ENCODE data around the gene PGPEP1. TPM values are rescaled to one million over a fixed set of nuclear protein-coding genes. Genes with fewer than 3 reads are reported as not detected.
A peak's percentile ranks its signal among the peaks of the same experiment; 100 is the strongest.

The PGPEP1 gene
- total and polyA plus RNA-seq, 2 donors (not counting 3 experiments of a cell fraction or from before 2014, with no cell fraction given) = 9.9 to 27.2 TPM

DNA sequence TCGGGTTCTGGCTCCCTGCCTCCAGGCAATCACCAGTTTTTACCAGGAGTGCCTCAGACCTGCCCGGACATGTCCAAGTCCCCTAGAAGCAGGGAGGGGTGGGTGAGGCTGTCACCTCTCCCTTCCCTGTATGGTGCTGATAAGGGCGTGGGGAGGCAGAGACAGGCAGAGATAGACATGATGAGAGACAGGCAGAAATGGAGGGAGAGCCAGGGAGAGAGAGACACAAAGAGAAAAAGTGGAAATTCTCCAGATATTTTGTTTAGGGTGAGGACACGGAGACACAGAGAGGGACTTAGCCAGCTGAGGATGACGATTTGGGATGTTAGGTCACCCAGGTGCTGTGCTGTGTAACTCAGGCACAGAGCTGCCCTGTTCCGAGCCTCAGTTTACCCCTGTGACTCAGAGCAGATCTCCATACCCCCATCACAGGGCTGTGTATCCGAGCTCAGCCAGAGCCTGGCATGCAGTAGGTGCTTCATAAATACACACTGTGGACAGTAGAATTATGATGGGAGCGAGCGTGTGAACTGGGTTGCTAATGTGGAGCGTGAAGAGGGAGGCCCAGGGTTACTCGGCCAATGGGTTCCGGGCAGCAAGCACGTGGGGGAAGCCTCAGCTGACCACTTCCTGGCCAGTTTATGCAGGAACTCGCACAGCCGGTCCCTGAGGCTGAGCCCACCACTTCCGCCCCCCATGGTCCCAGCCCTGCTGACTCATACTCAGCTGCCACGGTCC is 33.7 kb downstream of the PGPEP1 start:
- H3K27ac ChIP-seq (ENCODE audit: insufficient read depth, low read depth, low read length) = peak overlapping the region; percentile 92
- dilution Hi-C loops (cut with MboI; ENCODE audit: extremely low pct_ligation_motif_present, low sequenced_read_pairs) (no loop called here), intact Hi-C loops (cut with micrococcal nuclease) (loop anchor here (1.0 kb wide), 2 partner anchors 9 to 12 kb away; partner anchors contain the start of gene GDF15)
- H3K36me3 ChIP-seq (ENCODE audit: control insufficient read depth in 2 of 2, extremely low read depth in 1 of 2, insufficient read depth in 2 of 2, low read length in 2 of 2) = no peaks in the 10 kb centered on the region
- no peaks in the 10 kb centered on the region for H3K9me1 ChIP-seq (replicated peaks; ENCODE audit: control insufficient read depth, extremely low read depth, insufficient read depth, low read length)
- no peaks in the 10 kb centered on the region for H4K20me1 ChIP-seq (replicated peaks; ENCODE audit: control insufficient read depth, extremely low read depth, insufficient read depth, low read length)
- H3K4me2 ChIP-seq (ENCODE audit: insufficient read depth, low read length) = peak overlapping the region; percentile 15
- H3K4me1 ChIP-seq (ENCODE audit: control insufficient read depth, extremely low read depth, insufficient read depth, low read length) = peaks cover 17% of the 10 kb centered on the region
- peak overlapping the region; percentile 50 for H3K9ac ChIP-seq (replicated peaks; ENCODE audit: extremely low read depth, insufficient read depth, low read length)
- FAIRE-seq = peak; percentile 93
- no peaks in the 10 kb centered on the region for H3K27me3 ChIP-seq (ENCODE audit: control insufficient read depth in 2 of 2, insufficient read depth in 2 of 2, low read length in 2 of 2)
- TF ChIP-seq EZH2 (IDR thresholded peaks at IDR 0.05; ENCODE audit: borderline replicate concordance, low read depth, low read length, severe bottlenecking) = no peak
- peak; percentile 73 for TF ChIP-seq POLR2A (IDR thresholded peaks at IDR 0.05; ENCODE audit: low read depth, low read length)
- TF ChIP-seq FOS (IDR thresholded peaks at IDR 0.05; ENCODE audit: borderline replicate concordance, insufficient read depth, low read length) = peak; percentile 88
- TF ChIP-seq POLR2AphosphoS5 (IDR thresholded peaks at IDR 0.05; ENCODE audit: insufficient read depth, low read depth, low read length) = peak; percentile 96
- TF ChIP-seq JUN (IDR thresholded peaks at IDR 0.05; ENCODE audit: borderline replicate concordance, insufficient read depth, insufficient read length, low read depth) = peak; percentile 63
- peak; percentile 96 for TF ChIP-seq MYC (IDR thresholded peaks at IDR 0.05; ENCODE audit: low read depth, low read length)
- TF ChIP-seq, protein P1, sequence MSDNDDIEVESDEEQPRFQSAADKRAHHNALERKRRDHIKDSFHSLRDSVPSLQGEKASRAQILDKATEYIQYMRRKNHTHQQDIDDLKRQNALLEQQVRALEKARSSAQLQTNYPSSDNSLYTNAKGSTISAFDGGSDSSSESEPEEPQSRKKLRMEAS (IDR thresholded peaks at IDR 0.05; ENCODE audit: insufficient read depth, insufficient read length) = peak; percentile 96
- TF ChIP-seq, protein P2, sequence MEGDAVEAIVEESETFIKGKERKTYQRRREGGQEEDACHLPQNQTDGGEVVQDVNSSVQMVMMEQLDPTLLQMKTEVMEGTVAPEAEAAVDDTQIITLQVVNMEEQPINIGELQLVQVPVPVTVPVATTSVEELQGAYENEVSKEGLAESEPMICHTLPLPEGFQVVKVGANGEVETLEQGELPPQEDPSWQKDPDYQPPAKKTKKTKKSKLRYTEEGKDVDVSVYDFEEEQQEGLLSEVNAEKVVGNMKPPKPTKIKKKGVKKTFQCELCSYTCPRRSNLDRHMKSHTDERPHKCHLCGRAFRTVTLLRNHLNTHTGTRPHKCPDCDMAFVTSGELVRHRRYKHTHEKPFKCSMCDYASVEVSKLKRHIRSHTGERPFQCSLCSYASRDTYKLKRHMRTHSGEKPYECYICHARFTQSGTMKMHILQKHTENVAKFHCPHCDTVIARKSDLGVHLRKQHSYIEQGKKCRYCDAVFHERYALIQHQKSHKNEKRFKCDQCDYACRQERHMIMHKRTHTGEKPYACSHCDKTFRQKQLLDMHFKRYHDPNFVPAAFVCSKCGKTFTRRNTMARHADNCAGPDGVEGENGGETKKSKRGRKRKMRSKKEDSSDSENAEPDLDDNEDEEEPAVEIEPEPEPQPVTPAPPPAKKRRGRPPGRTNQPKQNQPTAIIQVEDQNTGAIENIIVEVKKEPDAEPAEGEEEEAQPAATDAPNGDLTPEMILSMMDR (IDR thresholded peaks at IDR 0.05; ENCODE audit: extremely low read depth in 1 of 2, insufficient read depth in 1 of 2, low read depth in 1 of 2, low read length in 2 of 2) = no peak
- peak; percentile 75 for TF ChIP-seq GATA2 (IDR thresholded peaks at IDR 0.05; ENCODE audit: insufficient read depth, insufficient read length, low read depth, low read length)
- no peaks in the 10 kb centered on the region for H3K9me3 ChIP-seq (replicated peaks; ENCODE audit: control insufficient read depth, insufficient read depth, low read length)
- DNase-seq (ENCODE audit: low read depth, low spot score) = peak; percentile 97
- TSS peak; percentile 99 for BruUV-seq (replicated peaks)
- H2AFZ ChIP-seq (ENCODE audit: low read depth, low read length) = no peak overlapping the region
- ChIA-PET CTCF (interaction anchor here (1.0 to 3.2 kb wide), 3 partner anchors 8 to 95 kb away, joined by 3 to 19 read pairs (median 3); partner anchors contain the start of gene GDF15), POLR2A (interaction anchor here (1.0 to 3.1 kb wide), 3 partner anchors 9 to 95 kb away, joined by 3 to 19 read pairs (median 13); partner anchors contain the start of gene GDF15)
- H3K4me3 ChIP-seq (replicated peaks in 1 of 3; ENCODE audit: insufficient read depth in 1 of 3, low read depth in 1 of 3, low read length in 3 of 3) = no peak overlapping the region
- no peaks in the 10 kb centered on the region for H3K79me2 ChIP-seq (ENCODE audit: control insufficient read depth, insufficient read depth, low read length)
